Ectodermal cell (in vitro differentiated cells): ENCODE data around the gene ADAMTS6.
"Not testable (repeated sequence)": the region's sequence is repeated elsewhere in the genome, so short reads cannot be mapped to it uniquely, and the experiment has no call there.

Source experiments
- H3K27ac ChIP-seq: 2 replicates; pipeline ENCODE4 v1.7.0; 2013; ENCODE audit warnings: mild to moderate bottlenecking, low read depth, low read length; ENCODE audit not compliant: insufficient read depth, poor library complexity, severe bottlenecking
- H3K27me3 ChIP-seq: 2 replicates; pipeline ENCODE4 v1.7.0; 2013; ENCODE audit warnings: mild to moderate bottlenecking, low read length; ENCODE audit not compliant: insufficient read depth, control insufficient read depth, poor library complexity, severe bottlenecking
- H3K36me3 ChIP-seq: one replicate; pipeline ENCODE4 v1.7.0; 2013; ENCODE audit warnings: low read length; ENCODE audit not compliant: control insufficient read depth, insufficient read depth
- H3K4me1 ChIP-seq: one replicate; pipeline ENCODE4 v1.7.0; 2013; ENCODE audit warnings: low read length; ENCODE audit not compliant: control insufficient read depth, insufficient read depth
- H3K4me3 ChIP-seq: 2 replicates; pipeline ENCODE4 v1.7.0; 2013; ENCODE audit warnings: low read depth, low read length, control low read depth; ENCODE audit not compliant: insufficient read depth
- H3K9me3 ChIP-seq: 2 replicates; pipeline ENCODE4 v1.7.0; 2013; ENCODE audit warnings: mild to moderate bottlenecking, low read length, moderate library complexity; ENCODE audit not compliant: control insufficient read depth
- WGBS, 2 experiments: methylation state at CpG; one replicate each; pipeline ENCODE4 v1.1.7; 2013; ENCODE audit warnings: missing lambda C conversion rate in 2 of 2; 5-methylcytosine and 5-hydroxymethylcytosine counted together

The ADAMTS6 gene

GRCh38 chr5:65334077-65334476 is 147.6 kb downstream of the ADAMTS6 start:
- no peaks in the 10 kb centered on the region for H3K4me1 ChIP-seq
- no peaks in the 10 kb centered on the region for H3K36me3 ChIP-seq
- no peak overlapping the region for H3K4me3 ChIP-seq
- no peaks in the 10 kb centered on the region for H3K27me3 ChIP-seq
- no peak overlapping the region for H3K27ac ChIP-seq
- no peaks in the 10 kb centered on the region for H3K9me3 ChIP-seq
- 96% methylated on average over 4 of the region's 4 CpGs for WGBS, 2 experiments

- Histone ChIP-seq H3K4me3 (no peak overlapping the region), H3K36me3 (no peaks in the 10 kb centered on the region), H3K27ac (no peak overlapping the region), H3K9me3 (no peaks in the 10 kb centered on the region), H3K4me1 (no peaks in the 10 kb centered on the region), H3K27me3 (no peaks in the 10 kb centered on the region)
- WGBS, 2 experiments: 86% methylated on average over 1 of the region's 1 CpG
These were observed 149.1 kb downstream of the ADAMTS6 start for GRCh38 chr5:65332591-65332990.

- no peak overlapping the region for H3K4me3 ChIP-seq
- H3K36me3 ChIP-seq: no peaks in the 10 kb centered on the region
- 85 to 100% methylated on average over 2 of the region's 2 CpGs for WGBS, 2 experiments
These were observed 152.5 kb downstream of the ADAMTS6 start for GRCh38 chr5:65329266-65329665.

GRCh38 chr5:65327582-65327981 is 154.1 kb downstream of the ADAMTS6 start:
- H3K36me3 ChIP-seq: no peaks in the 10 kb centered on the region
- H3K27ac ChIP-seq: no peak overlapping the region
- H3K27me3 ChIP-seq: no peaks in the 10 kb centered on the region
- no peaks in the 10 kb centered on the region for H3K9me3 ChIP-seq
- H3K4me1 ChIP-seq: peaks cover 4% of the 10 kb centered on the region
- H3K4me3 ChIP-seq: no peak overlapping the region
- WGBS, 2 experiments: no CpG with 5 or more reads among the region's 1 CpG

More at GRCh38 chr5:65329266-65329665, 152.5 kb downstream of the ADAMTS6 start:
- H3K9me3 ChIP-seq: no peaks in the 10 kb centered on the region
- no peak overlapping the region for H3K27ac ChIP-seq
- H3K4me1 ChIP-seq: peaks cover 4% of the 10 kb centered on the region
- no peaks in the 10 kb centered on the region for H3K27me3 ChIP-seq

GRCh38 chr5:65326922-65327321 is 154.8 kb downstream of the ADAMTS6 start:
- no peak overlapping the region for H3K4me3 ChIP-seq
- H3K27ac ChIP-seq: no peak overlapping the region
- no peaks in the 10 kb centered on the region for H3K9me3 ChIP-seq
- WGBS, 2 experiments: 83 to 100% methylated on average over 1 of the region's 1 CpG
- peaks cover 4% of the 10 kb centered on the region for H3K4me1 ChIP-seq
- H3K27me3 ChIP-seq: no peaks in the 10 kb centered on the region
- no peaks in the 10 kb centered on the region for H3K36me3 ChIP-seq

GRCh38 chr5:65324226-65324625 is 157.5 kb downstream of the ADAMTS6 start:
- H3K9me3 ChIP-seq: no peaks in the 10 kb centered on the region
- peaks cover 4% of the 10 kb centered on the region for H3K4me1 ChIP-seq
- H3K36me3 ChIP-seq: no peaks in the 10 kb centered on the region
- no peaks in the 10 kb centered on the region for H3K27me3 ChIP-seq
- no CpG with 5 or more reads among the region's 1 CpG for WGBS, 2 experiments
- no peak overlapping the region for H3K4me3 ChIP-seq
- H3K27ac ChIP-seq: no peak overlapping the region

- H3K9me3 ChIP-seq, H3K36me3 ChIP-seq, H3K4me1 ChIP-seq, H3K27me3 ChIP-seq, H3K27ac ChIP-seq, H3K4me3 ChIP-seq: not testable (repeated sequence)
- whole genome bisulfite sequencing, 2 experiments: 94 to 95% methylated on average over 1 of the region's 1 CpG
These were observed 161.0 kb downstream of the ADAMTS6 start for GRCh38 chr5:65320704-65321103.

- Histone ChIP-seq H3K27me3 (no peaks in the 10 kb centered on the region), H3K4me3 (no peak overlapping the region), H3K27ac (no peak overlapping the region), H3K4me1 (no peaks in the 10 kb centered on the region), H3K9me3 (no peaks in the 10 kb centered on the region), H3K36me3 (no peaks in the 10 kb centered on the region)
- WGBS, 2 experiments: no CpG with 5 or more reads among the region's 2 CpGs
These were observed 161.5 kb downstream of the ADAMTS6 start for GRCh38 chr5:65320250-65320649.

GRCh38 chr5:65307931-65308330 is 173.8 kb downstream of the ADAMTS6 start:
- H3K4me3 ChIP-seq: no peak overlapping the region
- no peak overlapping the region for H3K27ac ChIP-seq
- H3K4me1 ChIP-seq: no peaks in the 10 kb centered on the region
- WGBS, 2 experiments: 75 to 90% methylated on average over 1 of the region's 1 CpG
- H3K27me3 ChIP-seq: no peaks in the 10 kb centered on the region
- no peaks in the 10 kb centered on the region for H3K9me3 ChIP-seq
- no peaks in the 10 kb centered on the region for H3K36me3 ChIP-seq

- Histone ChIP-seq H3K9me3 (no peaks in the 10 kb centered on the region), H3K4me3 (no peak overlapping the region), H3K27me3 (no peaks in the 10 kb centered on the region), H3K36me3 (no peaks in the 10 kb centered on the region), H3K27ac (no peak overlapping the region), H3K4me1 (no peaks in the 10 kb centered on the region)
- WGBS, 2 experiments: 83 to 96% methylated on average over 2 to 3 of the region's 3 CpGs
These were observed 174.6 kb downstream of the ADAMTS6 start for GRCh38 chr5:65307088-65307487.

GRCh38 chr5:65305913-65306312 is 175.8 kb downstream of the ADAMTS6 start:
- Histone ChIP-seq H3K27me3 (no peaks in the 10 kb centered on the region), H3K36me3 (no peaks in the 10 kb centered on the region), H3K4me3 (no peak overlapping the region), H3K27ac (no peak overlapping the region), H3K9me3 (no peaks in the 10 kb centered on the region), H3K4me1 (no peaks in the 10 kb centered on the region)
- 94% methylated on average over 3 of the region's 3 CpGs for WGBS, 2 experiments
